Myocyte (in vitro differentiated cells): Measurements from ENCODE around the gene DHX8. TPM values are rescaled to one million over a fixed set of nuclear protein-coding genes. Genes with fewer than 3 reads are reported as not detected.

Source experiments
- DNase-seq: peaks from one replicate; pipeline ENCODE4 v3.0.0-alpha.2; 2012; ENCODE audit warnings: low read depth
- total RNA-seq: library from RNA; depleted of rRNA; stranded (reverse); fragments of >200 nt; gene quantifications from 2 replicates; pipeline ENCODE4 v1.2.3, GENCODE V29; 2014

DHX8 gene
- total RNA-seq, 1 donor from 2014 or later: 33.3 TPM

- no peak for DNase-seq
Observed at GRCh38 chr17:43521389-43521788, 37.6 kb downstream of the DHX8 start.

- no peak for DNase-seq
Observed at GRCh38 chr17:43524945-43525575, 41.3 kb downstream of the DHX8 start.

GRCh38 chr17:43526886-43527648, 43.3 kb downstream of the DHX8 start:
- DNase-seq: no peak

- DNase-seq: no peak
Observed at GRCh38 chr17:43528319-43528987, 44.7 kb downstream of the DHX8 start.

GRCh38 chr17:43528988-43529814, 45.4 kb downstream of the DHX8 start:
- no peak for DNase-seq

GRCh38 chr17:43529947-43530287, 46.1 kb downstream of the DHX8 start:
- no peak for DNase-seq

- DNase-seq: peak; percentile 97
Observed at GRCh38 chr17:43530288-43531081, 46.7 kb downstream of the DHX8 start.

- no peak for DNase-seq
Observed at GRCh38 chr17:43531082-43531378, 47.3 kb downstream of the DHX8 start.

- DNase-seq: no peak
Observed at GRCh38 chr17:43531955-43532354, 48.2 kb downstream of the DHX8 start.

GRCh38 chr17:43532581-43532980, 48.8 kb downstream of the DHX8 start:
- no peak for DNase-seq

- no peak for DNase-seq
Observed at GRCh38 chr17:43533699-43534098, 49.9 kb downstream of the DHX8 start.

- DNase-seq: no peak
Observed at GRCh38 chr17:43534909-43535308, 51.1 kb downstream of the DHX8 start.

- DNase-seq: peak; percentile 51
Observed at GRCh38 chr17:43536236-43536992, 52.6 kb downstream of the DHX8 start.

GRCh38 chr17:43540821-43541674, 57.3 kb downstream of the DHX8 start:
- no peak for DNase-seq

GRCh38 chr17:43542859-43543258, 59.1 kb downstream of the DHX8 start:
- DNase-seq: no peak

GRCh38 chr17:43543300-43543699, 59.5 kb downstream of the DHX8 start:
- peak; percentile 66 for DNase-seq

GRCh38 chr17:43543771-43544575, 60.2 kb downstream of the DHX8 start:
- no peak for DNase-seq

- no peak for DNase-seq
Observed at GRCh38 chr17:43545383-43545632, 61.5 kb downstream of the DHX8 start.
